ENCODE measurements around the gene LHFPL6.

Gene LHFPL6

DNA sequence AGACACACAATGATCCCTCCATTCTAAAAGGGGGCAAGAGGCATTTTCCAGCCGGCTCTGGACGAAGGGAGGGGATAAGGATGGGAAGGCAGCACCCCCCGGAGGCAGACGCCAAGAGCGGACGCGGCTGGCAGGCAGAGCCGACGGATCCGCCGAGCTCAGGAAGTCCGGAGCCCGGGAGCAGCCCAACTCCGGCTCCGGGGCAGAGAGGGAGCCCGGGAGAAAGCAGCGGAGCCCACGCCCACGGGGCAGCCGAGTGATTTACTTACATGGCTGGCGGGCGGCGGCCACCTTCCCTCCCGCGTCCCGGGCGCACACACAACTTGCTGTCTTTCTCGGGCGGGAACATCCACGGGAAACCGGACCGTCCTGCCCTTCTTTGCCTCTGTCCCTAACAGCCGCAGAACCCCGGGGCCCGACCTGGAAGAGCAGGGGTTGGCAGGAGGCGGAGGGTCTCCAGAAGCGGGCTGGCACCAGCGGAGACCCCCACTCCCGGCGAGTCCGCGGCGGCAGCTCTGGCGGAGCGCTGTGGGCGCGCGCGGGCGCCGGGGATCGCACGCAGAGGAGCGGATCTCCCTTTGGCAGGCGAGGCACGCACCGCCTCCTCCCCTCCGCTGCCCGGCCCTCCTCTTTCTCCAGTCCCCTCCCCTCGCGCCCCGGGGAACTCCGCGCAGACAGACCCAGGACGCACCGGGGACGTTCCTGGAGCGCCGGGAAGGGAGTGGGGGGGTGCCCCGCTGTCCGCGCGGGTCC lies at the start of gene LHFPL6:
LHFPL6 (minus strand) TSS at position 580 of the 753 bp plus-strand sequence.
- peak; percentile 54 to 66 for DNase-seq

DNA sequence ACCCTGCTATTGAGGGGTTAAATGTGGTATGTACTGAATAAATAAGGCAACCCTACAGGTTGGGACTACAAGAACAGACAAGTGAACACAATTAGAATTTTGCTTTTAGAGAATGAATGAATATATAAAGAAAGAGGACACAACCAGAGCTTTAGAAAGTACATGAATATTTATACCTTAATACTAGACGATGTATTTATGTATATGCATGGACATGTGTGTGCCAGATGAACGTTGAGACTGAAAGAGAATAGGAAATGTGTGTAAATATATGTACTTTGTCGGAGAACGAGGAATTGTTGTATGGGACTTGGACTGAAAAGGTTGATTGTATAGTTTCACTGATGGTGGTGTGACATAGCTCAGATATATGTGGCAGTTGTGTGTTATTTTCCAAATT lies 43.1 kb upstream of the LHFPL6 start:
- DNase-seq: no peak

DNA sequence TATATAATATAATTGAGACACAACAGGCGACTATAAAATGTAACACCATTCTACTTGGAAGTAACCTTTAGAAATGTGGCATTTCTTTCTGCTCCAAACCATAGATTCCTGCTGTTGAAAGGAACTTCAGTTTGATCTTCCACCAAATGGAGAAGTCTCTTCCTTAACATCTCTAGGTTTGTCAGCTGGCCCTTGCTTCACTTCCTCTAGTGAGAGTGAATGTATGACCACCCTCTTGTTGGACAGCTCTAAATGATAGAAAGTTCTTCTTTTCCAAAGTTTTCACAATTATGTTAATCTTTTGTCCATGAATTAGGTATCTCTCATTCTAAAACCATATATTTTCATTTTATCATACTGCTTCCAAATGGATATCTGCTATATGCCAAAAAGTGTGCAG lies 38.7 kb upstream of the LHFPL6 start:
- no peak for DNase-seq

DNA sequence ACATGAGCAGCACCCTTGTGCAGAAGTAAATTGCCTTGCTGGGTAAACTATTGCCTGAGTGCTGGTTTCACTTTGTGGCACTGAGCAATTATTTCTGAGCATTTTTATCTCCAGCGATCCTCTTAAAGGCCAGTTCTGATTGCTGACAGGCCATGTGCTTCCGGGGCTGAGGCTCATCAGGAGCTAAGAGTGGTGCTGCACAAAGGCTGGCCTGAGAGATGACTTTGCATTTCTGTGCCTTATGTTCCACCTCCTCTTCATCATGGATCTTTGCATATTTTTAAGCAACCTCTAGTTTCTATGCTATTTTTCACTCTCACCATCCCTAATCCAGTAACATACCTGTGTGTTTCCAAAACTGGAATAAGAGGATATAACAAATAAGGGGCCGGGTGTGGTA lies 34.9 kb upstream of the LHFPL6 start:
- no peak for DNase-seq

DNA sequence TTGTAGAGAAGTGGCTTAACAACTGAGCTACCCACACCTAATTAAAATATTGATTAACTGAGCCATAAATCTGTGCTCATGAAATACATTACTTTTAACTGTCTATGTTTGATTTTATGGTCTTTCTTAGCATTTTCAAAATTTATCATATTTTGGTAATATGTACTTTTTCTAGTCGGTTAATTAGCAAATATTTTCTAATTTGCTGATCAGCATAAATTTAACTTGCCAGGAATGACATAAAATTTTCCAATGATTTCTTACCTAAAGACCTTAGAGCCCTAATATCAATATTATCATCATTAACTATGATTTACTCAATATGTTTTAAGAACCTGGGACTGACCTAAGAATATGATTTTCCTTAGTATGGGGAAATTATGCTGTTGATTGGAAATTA lies 32.6 kb upstream of the LHFPL6 start:
- DNase-seq: no peak

DNA sequence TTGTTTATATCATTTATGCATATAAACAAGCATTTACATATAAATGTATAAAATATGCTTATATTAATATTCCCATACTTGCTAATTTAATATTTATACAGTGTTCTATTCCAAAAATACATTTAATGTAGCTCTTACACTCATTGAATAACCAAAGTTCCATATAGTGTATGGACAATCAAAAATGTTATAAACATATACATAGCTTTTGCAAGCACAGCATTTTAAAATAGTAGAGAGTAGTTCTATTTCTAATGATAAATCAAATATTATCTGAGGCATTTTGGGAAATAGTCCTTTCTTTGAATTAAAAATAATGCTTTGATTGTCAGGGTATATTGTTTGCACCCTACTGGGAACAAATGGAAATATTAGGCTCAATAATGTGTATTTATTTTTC lies 30.0 kb upstream of the LHFPL6 start:
- DNase-seq: no peak

DNA sequence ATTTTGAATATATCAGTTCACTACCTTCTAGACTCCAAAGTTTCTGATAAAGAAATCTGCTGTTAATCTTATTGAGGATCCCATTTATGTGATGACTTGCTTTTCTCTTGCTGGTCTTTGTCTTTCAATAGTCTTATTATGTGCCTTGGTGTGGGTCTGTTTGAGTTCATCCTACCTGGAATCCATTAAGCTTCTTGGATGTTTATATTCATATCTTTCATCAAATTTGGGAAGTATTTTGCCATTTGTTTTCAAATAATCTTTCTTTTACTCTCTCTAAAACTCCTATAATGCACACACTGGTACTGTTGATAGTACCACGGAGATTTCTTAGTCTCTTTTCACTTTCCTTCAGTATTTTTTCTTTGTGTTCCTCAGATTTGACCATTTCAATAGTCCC lies 28.3 kb upstream of the LHFPL6 start:
- no peak for DNase-seq

DNA sequence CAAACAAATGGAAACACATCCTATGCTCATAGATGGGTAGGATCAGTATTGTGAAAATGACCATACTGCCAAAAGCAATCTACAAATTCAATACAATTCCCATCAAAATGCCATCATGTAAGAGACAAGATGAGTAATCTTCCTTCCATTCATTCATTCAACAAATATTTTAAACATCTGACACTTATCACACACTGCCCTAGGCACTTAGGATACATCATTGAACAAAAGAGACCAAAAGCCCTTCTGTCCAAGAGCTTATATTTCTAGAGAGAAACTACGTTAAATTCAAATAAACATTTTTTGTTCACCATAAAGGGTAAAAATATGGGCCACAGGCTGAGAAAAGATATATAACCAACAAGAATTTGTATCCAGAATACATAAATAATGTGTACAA lies 20.5 kb upstream of the LHFPL6 start:
- DNase-seq: no peak

DNA sequence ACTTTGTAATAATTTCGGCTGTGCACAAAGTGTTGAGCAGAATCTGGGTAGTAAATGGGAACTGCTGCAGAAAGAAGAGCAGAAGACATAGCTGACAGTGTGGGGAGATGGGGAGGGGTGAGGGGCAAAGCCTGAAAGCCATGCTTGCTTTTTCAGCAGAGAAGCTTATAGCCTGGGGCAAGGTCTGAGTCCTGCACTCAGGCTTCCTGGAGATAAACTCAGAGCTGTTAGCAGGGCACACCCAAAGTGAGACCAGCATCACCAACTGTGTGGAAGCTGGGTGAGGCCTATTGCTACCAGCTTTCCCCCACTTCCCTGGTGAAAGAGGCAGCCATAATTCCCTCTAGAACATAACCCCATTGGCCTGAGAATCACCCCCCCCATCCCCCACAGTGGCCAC lies 15.6 kb upstream of the LHFPL6 start:
- DNase-seq: no peak

DNA sequence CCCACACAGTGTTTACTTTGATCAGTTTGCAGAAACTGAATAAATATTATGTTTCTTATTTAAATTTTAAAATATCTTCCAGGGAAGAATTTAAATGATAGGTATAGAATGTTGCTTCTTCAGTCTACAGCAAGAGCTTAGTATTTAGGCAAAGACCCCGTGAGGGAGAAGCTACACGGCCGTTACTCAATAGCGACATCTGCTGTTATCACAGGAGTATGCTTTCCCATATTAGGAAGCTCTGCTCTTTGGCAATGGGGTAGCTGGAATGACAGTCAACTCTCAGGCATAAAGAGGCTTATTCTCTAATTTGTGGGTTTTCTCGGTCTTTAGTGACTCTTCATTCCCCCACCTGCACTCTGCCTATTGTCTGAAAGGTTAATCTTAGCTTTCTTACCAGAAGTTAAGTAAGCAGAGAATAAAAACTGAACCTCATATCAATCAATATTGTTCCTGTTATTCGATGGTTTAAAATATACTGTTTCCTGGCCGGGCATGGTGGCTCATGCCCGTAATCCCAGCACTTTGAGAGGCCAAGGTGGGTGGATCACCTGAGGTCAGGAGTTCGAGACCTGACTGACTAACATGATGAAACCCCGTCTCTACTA lies 13.2 kb upstream of the LHFPL6 start:
- peak; percentile 2 to 24 for DNase-seq

DNA sequence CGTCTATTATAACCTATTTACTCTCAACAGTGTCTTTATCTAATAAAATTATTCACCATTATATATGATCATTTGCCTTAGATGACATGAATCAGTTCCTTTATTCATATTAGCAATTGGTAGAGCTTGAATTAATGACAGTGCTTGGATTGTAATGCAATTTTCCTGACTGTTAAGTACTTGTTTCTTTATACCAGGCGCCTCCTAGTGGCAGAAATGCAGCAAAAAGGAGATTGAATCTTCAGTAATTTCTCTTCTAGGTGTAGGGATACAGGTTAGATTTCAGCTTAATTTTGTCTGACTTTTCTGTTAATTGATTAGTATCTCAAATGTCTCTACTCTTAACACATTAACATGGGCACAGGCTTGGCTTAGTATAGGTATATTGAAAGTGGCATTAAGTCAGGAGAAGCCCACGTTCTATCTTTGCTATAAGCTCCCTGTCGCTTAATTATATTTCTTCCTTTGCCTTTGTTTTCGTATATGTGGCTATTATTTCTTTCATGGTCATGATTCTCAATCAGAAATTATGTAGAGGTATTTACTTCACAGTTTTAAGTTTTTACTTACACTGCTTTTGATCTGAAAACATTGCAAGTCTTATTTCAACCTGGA lies 9.1 kb upstream of the LHFPL6 start:
- peak; percentile 31 to 53 for DNase-seq

DNA sequence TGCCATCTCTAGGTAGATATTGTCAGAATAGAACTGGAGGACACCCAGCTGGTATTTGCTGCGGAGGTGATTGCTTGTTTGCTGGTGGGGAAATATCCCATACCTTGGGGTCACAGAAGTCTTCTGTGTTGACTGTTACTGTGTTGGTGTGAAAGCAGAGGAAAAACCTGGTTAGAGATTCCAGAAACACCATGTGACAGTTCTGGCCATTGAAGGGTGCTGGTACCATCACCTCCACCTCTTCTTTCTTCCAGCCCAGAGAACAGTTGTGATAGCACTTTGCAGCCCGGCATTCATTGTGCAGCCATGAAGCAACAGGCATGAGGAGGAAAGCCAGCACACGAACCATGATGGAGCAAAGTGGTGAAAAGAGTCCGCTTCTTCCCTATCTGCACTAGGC lies 4.9 kb upstream of the LHFPL6 start:
- DNase-seq: no peak

DNA sequence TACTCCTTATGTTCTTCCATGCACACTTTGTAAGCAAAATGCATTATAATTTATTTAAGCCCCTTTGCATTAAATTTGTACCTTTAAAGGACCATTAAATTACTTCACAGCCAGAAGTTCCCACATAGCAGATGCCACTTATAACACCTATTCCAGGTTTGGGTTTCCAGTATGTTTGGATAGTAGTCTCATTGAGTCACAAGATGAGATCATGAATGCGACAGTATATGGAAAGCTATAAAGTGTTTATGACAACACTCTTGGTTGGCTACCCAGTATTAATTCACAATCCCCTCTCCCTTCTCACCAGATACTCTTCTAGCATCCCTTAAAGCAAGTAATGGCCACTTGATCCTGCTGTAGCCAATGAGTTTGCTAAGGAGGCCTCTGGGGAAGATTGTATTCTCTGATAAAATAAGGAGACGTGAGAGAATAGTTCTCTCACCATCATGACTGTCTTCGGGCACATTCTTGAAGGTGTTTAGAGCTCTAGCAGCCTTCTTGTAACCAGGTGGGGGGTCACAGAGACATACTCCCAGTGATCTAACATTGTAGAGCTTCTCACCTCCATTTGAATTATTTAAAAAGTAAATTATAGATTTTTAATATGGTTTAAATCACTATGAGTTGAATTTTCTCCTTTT lies 2.8 kb upstream of the LHFPL6 start:
- no peak for DNase-seq

DNA sequence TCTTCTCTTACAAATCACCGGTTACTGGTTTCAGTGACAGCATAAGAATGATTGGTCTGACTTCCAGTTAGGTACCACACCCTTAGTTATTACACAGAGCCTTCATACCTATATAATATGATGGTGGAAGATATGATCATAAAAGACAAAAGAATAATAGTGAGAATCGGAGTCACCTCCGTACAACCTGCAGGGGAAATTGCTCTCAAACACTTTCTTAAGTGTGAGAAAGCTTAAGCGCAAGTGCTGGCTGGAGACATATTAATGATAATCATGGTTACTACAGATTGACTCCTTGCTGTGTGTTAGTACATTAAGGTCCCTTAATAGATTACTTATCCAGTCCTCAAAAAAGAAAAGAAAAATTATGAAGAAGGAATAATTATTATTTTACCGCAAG lies 1.8 kb upstream of the LHFPL6 start:
- DNase-seq: no peak

DNA sequence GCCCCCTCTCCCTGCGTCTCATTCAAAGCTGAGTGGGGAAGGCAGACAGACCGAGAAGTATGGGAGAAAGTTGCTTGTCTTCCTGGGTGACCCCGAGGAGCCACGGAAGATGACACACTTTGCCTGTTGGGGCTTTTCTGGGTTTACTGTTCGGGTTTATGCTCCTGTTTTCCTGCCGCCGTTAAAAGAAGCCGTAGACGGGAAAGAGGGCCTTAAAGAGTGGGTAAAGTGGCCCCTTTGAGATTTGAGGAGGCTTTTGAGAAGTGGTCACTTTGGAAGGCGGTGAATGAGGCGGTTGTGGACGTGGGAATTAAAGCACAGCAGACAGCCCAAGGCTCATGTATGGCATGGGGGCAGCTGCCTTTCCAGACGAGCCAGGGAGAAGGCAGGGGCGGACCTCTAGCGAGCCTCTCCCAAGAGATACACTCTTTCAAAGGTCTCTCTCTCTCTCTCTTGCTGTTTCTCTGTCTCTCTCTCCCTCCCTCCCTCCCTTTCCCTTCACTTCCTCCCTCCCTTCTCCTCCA lies 493 bp upstream of the LHFPL6 start:
- DNase-seq: no peak

DNA sequence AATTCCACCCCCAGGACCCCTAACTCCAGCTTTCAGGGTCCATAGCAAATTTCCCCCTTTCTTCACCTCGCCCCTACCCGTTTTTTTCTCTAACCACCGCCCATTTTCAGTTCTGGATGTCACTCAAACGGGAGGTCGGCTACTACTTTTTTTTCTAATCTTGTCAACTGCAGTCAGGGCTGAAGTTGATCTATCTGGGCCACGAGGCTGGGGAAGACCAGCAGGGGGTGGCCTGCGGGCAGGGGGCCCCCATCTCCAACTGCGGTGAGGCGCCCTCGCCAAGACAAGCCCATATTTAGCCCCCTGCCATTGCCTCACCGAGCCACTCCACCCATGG lies 748 bp downstream of the LHFPL6 start:
- DNase-seq: no peak

DNA sequence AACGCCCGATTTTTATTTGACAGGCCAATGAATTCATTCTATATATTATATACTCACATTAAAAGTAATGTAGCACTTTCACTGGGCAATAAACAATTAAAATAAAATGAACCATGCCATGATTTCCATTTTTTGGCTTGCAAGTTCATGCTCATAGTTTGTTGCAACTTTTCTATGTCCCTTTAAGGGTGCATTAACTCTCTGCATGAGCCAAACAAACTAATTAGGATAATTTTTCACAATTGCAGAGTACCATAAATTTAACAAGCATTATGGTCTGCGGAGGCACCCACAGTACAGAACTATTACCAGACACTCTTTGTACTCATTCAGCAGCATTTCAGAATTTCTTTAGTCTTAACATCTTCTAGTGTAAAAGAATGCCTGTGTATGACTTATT lies 1.4 kb downstream of the LHFPL6 start:
- no peak for DNase-seq

DNA sequence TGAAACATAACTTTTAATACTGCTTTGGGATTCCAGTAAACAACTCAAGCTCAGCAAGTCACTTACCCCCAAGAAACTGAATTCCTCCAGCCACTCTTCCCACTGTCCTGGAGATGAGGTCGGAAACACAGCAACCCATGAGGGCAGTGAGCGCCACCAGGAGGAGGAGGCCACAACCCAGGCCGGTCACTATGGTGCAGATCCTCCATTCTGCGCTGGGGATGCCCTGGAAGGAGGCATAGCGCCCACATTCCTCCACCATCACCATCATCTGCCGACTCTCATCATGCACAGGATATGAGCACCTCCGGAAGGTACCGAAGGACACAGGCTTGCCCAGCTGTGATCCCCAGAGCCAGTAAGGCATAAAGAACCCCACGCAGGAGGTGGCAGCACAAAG lies 2.2 kb downstream of the LHFPL6 start:
- no peak for DNase-seq

DNA sequence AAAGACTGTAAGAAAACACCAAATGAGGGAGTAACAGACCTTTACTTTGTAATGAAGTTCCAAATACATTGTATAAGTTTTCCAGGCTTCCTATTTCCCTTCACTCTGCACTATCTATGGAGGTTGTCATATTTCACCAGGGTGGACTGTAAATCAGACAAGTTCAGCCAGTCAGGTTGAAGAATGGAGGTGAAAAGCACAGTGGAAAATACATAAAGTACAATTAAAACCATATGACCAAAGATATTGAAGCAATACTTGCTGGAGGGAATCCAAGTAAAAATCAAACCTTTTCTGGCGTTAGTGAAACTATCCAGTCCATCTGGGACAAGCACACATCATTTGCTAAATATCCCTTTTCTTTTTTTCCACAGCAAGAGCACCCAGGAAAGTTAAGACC lies 3.2 kb downstream of the LHFPL6 start:
- no peak for DNase-seq

DNA sequence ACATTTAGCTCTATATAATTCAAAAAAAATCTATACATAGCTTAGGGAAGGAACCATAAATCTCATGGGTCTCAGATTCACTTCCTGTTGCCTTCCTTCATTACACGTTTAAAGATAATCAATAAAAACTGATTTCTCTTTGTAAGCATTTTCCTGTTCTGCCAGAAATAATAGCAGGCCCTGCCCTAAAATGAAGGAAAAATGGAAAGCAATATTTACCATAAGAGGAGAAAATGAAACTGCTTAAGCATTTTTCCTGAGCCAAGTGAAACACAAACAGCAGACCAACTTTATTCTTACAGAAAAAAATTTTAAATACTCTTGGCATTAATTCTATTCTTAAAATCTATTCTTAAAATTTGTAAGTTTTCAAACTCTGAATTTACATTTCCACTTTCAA lies 4.0 kb downstream of the LHFPL6 start:
- DNase-seq: no peak

DNA sequence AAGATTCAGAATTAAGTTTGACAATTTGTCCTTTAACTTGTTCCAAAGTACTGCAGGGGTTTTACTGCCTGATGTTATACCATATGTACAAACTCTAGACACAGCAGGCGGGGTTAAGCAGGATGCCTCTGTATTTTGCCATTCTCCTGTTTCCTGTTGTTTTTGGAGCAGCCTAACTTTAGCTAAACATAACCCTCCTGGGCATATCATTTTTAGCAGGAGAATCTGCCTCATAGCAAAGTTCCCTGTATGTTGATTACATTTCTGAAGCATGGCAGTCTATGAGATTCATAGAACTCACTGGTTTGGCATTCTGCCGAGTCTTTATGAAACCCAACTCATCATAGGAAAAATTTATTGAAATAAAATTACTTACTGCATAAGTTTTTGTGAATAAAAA lies 5.2 kb downstream of the LHFPL6 start:
- no peak for DNase-seq

DNA sequence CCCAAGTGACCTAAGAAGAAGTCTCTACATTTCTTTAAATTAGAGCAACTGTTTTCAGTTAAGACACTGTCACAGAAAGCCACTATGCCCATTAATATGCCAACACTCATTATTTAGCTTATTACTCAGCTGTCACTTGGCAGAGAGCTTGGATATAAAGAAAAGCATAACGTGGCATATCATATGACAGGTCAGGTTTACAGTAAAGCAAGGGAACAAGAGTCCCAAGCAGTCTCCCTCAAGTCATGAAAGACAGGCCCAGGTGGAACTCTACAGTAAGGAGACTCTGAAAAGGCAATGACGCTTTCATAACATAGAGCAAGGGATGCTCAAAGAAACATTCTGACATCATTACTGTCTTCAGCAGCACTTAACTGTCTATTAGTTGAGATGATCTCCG lies 6.3 kb downstream of the LHFPL6 start:
- no peak for DNase-seq

DNA sequence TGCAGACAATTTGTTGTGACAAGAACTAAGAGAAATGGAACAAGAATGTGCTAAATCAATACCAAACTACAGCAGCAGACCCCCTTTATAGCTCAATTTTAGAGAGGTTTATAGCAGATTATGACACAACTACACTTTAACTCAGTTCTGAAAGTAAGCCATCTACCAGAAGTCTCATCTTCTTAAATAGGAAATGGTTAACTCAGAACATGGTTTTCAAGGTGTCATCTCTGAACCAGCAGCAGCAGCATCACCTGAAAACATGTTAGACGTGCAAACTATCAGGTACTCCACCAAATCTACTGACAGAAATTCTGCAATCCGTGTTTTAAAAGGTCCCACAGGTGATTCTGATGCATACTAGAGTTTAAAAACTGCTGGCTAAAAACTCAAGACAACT lies 6.8 kb downstream of the LHFPL6 start:
- DNase-seq: no peak

DNA sequence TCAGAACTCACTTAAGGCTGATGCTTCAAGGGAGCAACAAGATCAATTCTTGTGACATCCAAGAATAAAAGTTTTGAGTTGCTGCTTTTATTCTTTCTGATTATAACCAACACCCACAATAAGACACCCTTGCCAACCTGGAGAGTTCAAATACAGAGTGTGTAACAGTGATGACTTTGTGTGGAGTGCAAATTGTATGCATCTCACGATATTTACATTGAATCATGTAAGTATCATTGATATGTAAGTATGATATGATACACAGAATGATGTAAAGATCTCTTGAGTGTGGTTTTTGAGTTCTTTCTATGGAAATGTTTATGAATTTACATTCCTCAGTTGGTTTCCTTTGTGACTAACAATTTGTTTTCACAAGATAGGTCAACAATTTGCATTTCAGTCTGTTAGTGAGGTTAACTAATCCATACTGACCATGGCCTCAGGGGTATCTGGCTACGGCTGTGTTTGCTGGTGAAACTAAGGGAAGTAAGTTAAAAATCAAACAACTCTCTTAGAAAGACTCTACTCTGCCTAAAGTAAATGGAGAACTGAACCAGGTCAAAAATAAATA lies 12.4 kb downstream of the LHFPL6 start:
- no peak for DNase-seq
